ENCODE measurements around the gene KCNT1. TPM values are rescaled to one million over a fixed set of nuclear protein-coding genes. Genes with fewer than 3 reads are reported as not detected.

KCNT1 gene
- total RNA-seq, 2 donors from 2014 or later, result 0.48 TPM; not detected in 1

Other genes starting within 250 kb of the KCNT1 start
- gene PPP1R26, start 222.4 kb upstream of the KCNT1 start, total RNA-seq, result 10 to 100 TPM; 17.4 to 18.7 TPM
- 10 to 100 TPM; 40.9 to 72.5 TPM for gene MRPS2, start 201.5 kb upstream of the KCNT1 start, total RNA-seq
- not detected for gene LCN1, start 180.7 kb upstream of the KCNT1 start, total RNA-seq
- not detected for gene OBP2A, start 156.1 kb upstream of the KCNT1 start, total RNA-seq
- gene PAEP, start 140.4 kb upstream of the KCNT1 start, total RNA-seq, result not detected
- not detected for gene GLT6D1, start 62.6 kb upstream of the KCNT1 start, total RNA-seq
- gene LCN9, start 38.9 kb upstream of the KCNT1 start, total RNA-seq, result not detected
- gene SOHLH1, start 2.7 kb upstream of the KCNT1 start, total RNA-seq, result not detected
- gene CAMSAP1, start 205.4 kb downstream of the KCNT1 start, total RNA-seq, result 10 to 100 TPM; 19.4 to 21.4 TPM